T follicular helper cell (primary cell): ENCODE data around the gene SQOR.

Experiments used
- DNase-seq: peaks from one replicate; pipeline ENCODE4 v3.0.0-alpha.2; 2020; ENCODE audit warnings: low read depth

SQOR gene

GRCh38 chr15:45705510-45706473 lies 71.0 kb downstream of the SQOR start:
- DNase-seq = peak; percentile 49

DNA sequence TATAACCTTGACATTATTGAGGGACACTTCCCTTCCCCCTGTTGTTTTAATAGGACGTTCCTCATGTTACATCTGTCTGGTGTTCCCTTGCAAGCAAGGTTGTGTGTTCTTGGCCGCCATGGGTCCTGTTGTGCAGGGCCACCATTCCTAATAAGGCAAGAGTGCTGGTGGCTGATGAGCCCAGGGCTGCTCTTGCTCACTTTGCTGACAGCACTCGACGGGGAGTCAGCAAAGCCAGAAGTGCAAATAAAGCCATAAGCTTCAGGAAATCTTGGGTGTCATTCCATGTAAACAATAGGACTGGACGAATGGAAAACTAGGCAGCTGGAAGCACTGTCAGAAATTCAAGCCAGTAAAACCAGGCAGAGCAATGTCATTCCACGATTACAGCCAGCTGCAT lies 75.8 kb downstream of the SQOR start:
- DNase-seq = no peak

GRCh38 chr15:45714590-45715488 lies 80.0 kb downstream of the SQOR start:
- no peak for DNase-seq

GRCh38 chr15:45715528-45715927 lies 80.7 kb downstream of the SQOR start:
- no peak for DNase-seq

DNA sequence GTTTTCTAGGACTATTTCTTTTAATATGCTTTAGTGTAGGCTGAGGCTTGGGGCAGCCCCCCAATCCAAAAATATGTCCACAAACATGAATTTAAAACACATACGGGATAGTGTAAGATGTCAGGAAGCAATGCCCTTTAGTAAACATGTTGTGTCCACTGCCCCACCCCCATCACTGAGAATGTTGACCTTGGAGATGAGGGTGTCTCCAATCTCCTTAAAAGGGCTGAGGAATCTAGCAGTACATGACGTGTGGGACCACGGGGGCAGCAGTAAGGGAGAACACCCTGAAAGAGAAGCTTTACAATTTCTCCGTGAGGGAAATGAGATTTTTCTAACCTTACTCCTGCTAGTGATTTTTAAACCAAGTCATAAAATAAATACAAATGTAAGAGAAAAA lies 84.7 kb downstream of the SQOR start:
- DNase-seq = no peak

DNA sequence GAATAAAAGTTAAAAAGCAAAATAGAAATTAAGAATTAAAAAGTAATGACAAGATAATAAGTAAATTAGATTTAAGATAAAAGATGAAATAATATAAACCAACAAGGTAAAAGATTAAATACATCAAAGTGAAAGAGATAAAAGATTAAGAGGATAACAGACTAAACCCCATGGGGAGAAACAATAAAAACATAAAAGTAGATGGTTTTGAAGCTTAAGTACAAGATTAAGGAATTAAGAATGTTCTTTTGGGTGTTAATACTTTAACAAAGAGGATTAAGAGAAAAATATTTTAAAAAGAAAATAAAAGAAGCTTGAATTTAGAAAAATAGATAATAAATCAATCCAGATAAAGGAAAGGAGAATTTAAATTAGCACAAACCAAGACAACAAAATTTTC lies 85.4 kb downstream of the SQOR start:
- DNase-seq = no peak

- DNase-seq = no peak
These were observed 93.8 kb downstream of the SQOR start for GRCh38 chr15:45728641-45729040.

GRCh38 chr15:45729141-45729540 lies 94.3 kb downstream of the SQOR start:
- no peak for DNase-seq

GRCh38 chr15:45731343-45731742 lies 96.5 kb downstream of the SQOR start:
- no peak for DNase-seq

GRCh38 chr15:45732662-45733061 lies 97.8 kb downstream of the SQOR start:
- DNase-seq = no peak

GRCh38 chr15:45734260-45734711 lies 99.5 kb downstream of the SQOR start:
- no peak for DNase-seq
